ENCODE data around the gene RHOBTB3.

- no peak for TF ChIP-seq CTCF (IDR thresholded peaks at IDR 0.05)
- TF ChIP-seq POLR2A (IDR thresholded peaks at IDR 0.05) = no peak
- no peak for TF ChIP-seq POLR2AphosphoS5 (IDR thresholded peaks at IDR 0.05)
These were observed 29.4 kb downstream of the RHOBTB3 start for GRCh38 chr5:95760273-95761191.

Data from prostate gland (tissue), 2 donors.